GM19467 (cell line): ENCODE data around the gene LGALSL.
A peak's percentile ranks its signal among the peaks of the same experiment; 100 is the strongest.
"Not testable (repeated sequence)": the region's sequence is repeated elsewhere in the genome, so short reads cannot be mapped to it uniquely, and the experiment has no call there.

Experiments used
- ATAC-seq: cut with Tn5 transposase; IDR thresholded peaks from one replicate; pipeline ENCODE4 v1.9.1; 2021; ENCODE audit warnings: mild to moderate bottlenecking, moderate library complexity; ENCODE audit not compliant: unreplicated experiment

Gene LGALSL

GRCh38 chr2:64442277-64442676 is 11.7 kb upstream of the LGALSL start:
- ATAC-seq: no peak

GRCh38 chr2:64442801-64443429 is 11.0 kb upstream of the LGALSL start:
- ATAC-seq: no peak

- ATAC-seq: not testable (repeated sequence)
These were observed 8.0 kb upstream of the LGALSL start for GRCh38 chr2:64445970-64446369.

GRCh38 chr2:64447317-64448040 is 6.5 kb upstream of the LGALSL start:
- ATAC-seq: no peak

- ATAC-seq: no peak
These were observed 5.9 kb upstream of the LGALSL start for GRCh38 chr2:64448041-64448426.

GRCh38 chr2:64451051-64451450 is 2.9 kb upstream of the LGALSL start:
- no peak for ATAC-seq

GRCh38 chr2:64454386-64455332 is 697 bp downstream of the LGALSL start:
- ATAC-seq: peak; percentile 43

- no peak for ATAC-seq
These were observed 1.6 kb downstream of the LGALSL start for GRCh38 chr2:64455545-64455944.

- no peak for ATAC-seq
These were observed 2.3 kb downstream of the LGALSL start for GRCh38 chr2:64456293-64456692.

GRCh38 chr2:64457524-64457923 is 3.6 kb downstream of the LGALSL start:
- ATAC-seq: no peak

- ATAC-seq: no peak
These were observed 5.6 kb downstream of the LGALSL start for GRCh38 chr2:64459575-64459974.

- ATAC-seq: no peak
These were observed 6.4 kb downstream of the LGALSL start for GRCh38 chr2:64460330-64460729.

- ATAC-seq: no peak
These were observed 7.5 kb downstream of the LGALSL start for GRCh38 chr2:64461271-64462058.

- ATAC-seq: no peak
These were observed 8.2 kb downstream of the LGALSL start for GRCh38 chr2:64462171-64462570.

GRCh38 chr2:64462940-64463700 is 9.2 kb downstream of the LGALSL start:
- ATAC-seq: no peak

- ATAC-seq: no peak
These were observed 9.8 kb downstream of the LGALSL start for GRCh38 chr2:64463781-64464180.

- ATAC-seq: no peak
These were observed 12.6 kb downstream of the LGALSL start for GRCh38 chr2:64466478-64467085.

GRCh38 chr2:64467096-64467843 is 13.3 kb downstream of the LGALSL start:
- ATAC-seq: no peak

GRCh38 chr2:64469261-64469660 is 15.3 kb downstream of the LGALSL start:
- no peak for ATAC-seq
